GM13977 (cell line): ENCODE results near the gene C1orf174.

Source experiments
- DNase-seq: peaks from one replicate; pipeline ENCODE4 v3.0.0; 2012; ENCODE audit warnings: low spot score
- CTCF ChIP-seq: IDR thresholded peaks from 2 replicates; pipeline ENCODE4 v1.5.1; 2012; ENCODE audit warnings: mild to moderate bottlenecking, control low read depth; ENCODE audit not compliant: insufficient read depth; ENCODE audit errors: extremely low read depth, missing control alignments
- in situ Hi-C: fragments of 300-500 bp; cut with MboI; formaldehyde crosslinking; loops from one replicate; pipeline ENCODE4 v1.12.0; 2022; ENCODE audit warnings: low sequenced_read_pairs, low pct_unique_long_range_greater_than_20kb, mixed read lengths, inconsistent platforms; ENCODE audit not compliant: unreplicated experiment

The C1orf174 gene

GRCh38 chr1:3909615-3910014 is 9.5 kb upstream of the C1orf174 start:
- in situ Hi-C loops: loop anchor here (25.0 kb wide), 1 partner anchor 1828 kb away; no protein-coding TSS in a partner anchor
- no peak for DNase-seq
- no peak for TF ChIP-seq CTCF

GRCh38 chr1:3908886-3909517 is 8.9 kb upstream of the C1orf174 start:
- in situ Hi-C loops: loop anchor here (25.0 kb wide), 1 partner anchor 1828 kb away; no protein-coding TSS in a partner anchor
- DNase-seq: no peak
- no peak for TF ChIP-seq CTCF

GRCh38 chr1:3907621-3908165 is 7.6 kb upstream of the C1orf174 start:
- no peak for DNase-seq
- in situ Hi-C loops: loop anchor here (25.0 kb wide), 1 partner anchor 1830 kb away; no protein-coding TSS in a partner anchor
- TF ChIP-seq CTCF: no peak

- DNase-seq: no peak
- peak; percentile 42 for TF ChIP-seq CTCF
- in situ Hi-C loops: loop anchor here (25.0 kb wide), 1 partner anchor 1830 kb away; no protein-coding TSS in a partner anchor
Measured at GRCh38 chr1:3907031-3907534, 7.0 kb upstream of the C1orf174 start.

GRCh38 chr1:3906672-3907020 is 6.6 kb upstream of the C1orf174 start:
- in situ Hi-C loops: loop anchor here (25.0 kb wide), 1 partner anchor 1831 kb away; no protein-coding TSS in a partner anchor
- no peak for DNase-seq
- TF ChIP-seq CTCF: no peak

- in situ Hi-C loops: loop anchor here (25.0 kb wide), 1 partner anchor 1831 kb away; no protein-coding TSS in a partner anchor
- TF ChIP-seq CTCF: no peak
- DNase-seq: no peak
Measured at GRCh38 chr1:3905953-3906671, 6.0 kb upstream of the C1orf174 start.
